Amniotic epithelial cell (primary cell): ENCODE results near the gene AP5S1.
"Not testable (repeated sequence)": the region's sequence is repeated elsewhere in the genome, so short reads cannot be mapped to it uniquely, and the experiment has no call there.

Experiments used
- DNase-seq: peaks from one replicate; pipeline ENCODE4 v3.0.0-alpha.2; 2010; ENCODE audit warnings: low read depth

The AP5S1 gene

DNA sequence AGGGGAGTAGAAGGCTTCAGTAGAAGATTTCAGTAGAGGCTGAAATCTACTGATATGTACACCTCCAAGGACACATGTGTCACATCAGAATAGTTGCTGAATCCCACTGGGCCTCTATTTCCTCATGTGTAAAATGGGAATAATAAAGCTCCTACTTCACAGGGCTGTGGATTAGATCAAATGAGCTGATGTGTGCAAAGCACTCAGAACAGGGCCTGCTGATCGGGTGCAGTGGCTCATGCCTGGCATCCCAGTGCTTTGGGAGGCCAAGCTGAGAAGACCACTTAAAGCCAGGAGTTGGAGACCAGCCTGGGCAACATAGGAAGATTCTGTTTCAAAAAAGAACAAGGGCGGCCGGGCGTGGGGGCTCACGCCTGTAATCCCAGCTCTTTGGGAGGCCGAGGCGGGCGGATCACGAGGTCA lies 8.1 kb upstream of the AP5S1 start:
- DNase-seq = no peak

DNA sequence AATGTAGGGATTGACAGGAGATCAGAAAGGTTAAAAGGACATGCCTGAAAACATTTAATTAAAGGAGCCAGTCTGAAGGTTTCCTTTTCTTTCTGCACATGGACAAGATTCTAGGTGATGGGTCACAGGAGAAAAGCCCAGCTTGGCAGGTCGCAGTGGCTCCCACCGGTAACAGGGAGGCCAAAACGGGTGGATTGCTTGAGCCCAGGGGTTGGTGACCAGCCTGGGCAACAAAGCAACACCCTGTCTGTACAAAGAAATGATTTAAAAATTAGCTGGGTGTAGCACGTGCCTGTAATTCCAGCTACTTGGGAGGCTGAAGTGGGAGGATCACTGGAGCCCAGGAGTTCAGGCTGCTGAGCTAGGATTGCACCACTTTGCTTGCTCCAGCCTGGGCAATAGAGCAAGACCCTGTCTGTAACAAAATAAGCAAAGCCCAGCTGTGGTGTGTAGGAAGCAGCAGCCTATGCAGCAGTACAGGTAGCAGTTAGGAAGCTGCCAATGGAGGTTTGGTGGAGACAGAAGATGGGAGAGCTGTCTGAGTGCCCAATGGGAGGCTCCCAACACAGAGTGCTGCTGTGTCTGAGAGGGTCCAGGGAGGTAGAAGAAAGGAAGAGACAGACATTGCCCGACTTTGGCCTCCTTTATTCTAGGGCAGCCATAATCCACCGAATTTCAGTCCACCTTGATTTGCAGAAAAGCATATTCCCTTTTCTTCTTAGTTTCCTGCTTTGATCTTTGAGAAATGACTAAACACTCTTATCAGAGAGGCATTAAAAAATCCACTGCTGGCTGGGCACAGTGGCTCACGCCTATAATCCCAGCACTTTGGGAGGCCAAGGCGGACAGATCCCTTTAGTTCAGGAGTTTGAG lies 7.1 kb upstream of the AP5S1 start:
- DNase-seq = peak; percentile 34

DNA sequence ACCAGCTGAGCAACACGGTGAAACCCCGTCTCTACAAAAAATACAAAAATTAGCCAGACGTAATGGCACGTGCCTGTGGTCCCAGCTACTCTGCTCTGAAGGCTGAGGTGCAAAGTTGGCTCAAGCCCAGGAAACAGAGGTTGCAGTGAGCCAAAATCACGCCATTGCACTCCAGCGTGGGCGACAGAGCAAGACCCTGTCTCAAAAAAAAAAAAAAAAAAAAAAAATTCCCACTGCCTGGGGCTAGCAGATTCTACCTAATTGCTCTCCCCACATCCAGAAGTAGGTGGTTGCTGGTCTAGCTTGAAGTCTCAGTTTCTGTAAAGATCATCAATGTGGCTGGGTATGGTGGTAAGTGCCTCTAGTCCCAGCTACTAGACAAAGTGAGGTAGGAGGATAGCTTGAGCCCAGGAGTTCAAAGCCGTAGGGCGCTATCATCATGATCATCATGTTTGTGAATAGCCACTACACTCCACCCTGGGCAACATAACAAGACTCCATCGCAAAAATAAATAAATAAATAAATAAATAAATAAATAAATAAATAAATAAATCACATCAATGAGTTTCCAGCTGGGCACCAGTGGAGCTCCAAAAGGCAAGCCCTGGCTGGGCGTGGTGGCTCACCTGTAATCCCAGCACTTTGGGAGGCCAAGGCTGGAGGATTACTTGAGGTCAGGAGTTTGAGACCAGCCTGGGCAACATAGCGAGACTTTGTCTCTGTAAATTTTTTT lies 6.3 kb upstream of the AP5S1 start:
- DNase-seq = no peak

DNA sequence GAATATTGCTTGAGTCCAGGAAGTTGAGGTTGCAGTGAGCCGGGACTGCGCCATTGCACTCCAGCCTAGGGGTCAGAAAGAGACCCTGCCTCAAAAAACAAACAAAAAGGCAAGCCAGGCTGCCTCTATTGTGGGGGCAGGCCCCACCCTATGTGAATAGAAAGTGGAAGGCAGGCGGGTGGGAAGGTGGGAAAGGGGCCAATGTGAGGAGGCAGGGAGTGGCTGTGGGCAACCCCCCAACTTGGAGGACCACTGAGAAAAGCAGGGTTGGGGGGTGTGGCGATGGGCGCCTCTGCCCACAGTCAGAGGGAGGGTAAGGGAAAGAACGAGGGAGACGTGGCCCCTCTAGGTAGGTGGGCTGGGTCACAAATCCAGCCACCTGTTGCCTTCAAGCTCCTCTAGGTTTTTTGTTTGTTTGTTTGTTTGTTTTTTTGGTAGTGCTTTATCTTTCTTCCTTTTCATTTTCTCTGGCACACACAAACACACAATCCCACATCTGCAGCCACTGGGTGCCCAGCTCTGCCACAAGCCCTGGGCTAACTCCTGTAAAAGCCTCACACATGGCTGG lies 5.3 kb upstream of the AP5S1 start:
- no peak for DNase-seq

DNA sequence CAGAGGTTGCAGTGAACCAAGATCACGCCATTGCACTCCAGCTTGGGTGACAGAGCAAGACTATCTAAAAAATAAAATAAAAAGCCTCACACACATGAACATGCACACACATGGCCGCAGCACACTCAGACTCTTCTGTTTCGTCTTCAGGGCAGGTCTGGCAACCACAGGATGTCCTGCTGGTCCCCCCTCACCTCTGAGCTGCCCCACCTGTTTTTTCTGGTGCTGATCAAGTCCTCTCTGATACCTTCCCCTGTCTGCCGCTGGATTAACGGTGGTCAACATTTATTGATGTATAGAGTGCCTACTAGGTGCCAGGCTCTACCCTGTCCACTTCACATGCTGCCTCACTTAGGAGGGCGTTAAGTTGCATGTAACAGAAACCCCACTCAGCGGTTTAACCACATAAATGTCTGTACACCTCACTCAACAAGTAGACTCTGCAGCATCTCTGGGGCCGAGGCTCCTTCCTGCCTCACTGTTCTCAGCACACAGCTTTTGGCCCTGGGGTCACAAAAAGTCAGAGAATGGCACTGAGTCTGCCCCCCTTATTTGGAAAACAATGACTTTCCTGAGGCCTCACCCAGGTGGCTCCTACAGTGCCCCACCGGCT lies 4.5 kb upstream of the AP5S1 start:
- DNase-seq = no peak

DNA sequence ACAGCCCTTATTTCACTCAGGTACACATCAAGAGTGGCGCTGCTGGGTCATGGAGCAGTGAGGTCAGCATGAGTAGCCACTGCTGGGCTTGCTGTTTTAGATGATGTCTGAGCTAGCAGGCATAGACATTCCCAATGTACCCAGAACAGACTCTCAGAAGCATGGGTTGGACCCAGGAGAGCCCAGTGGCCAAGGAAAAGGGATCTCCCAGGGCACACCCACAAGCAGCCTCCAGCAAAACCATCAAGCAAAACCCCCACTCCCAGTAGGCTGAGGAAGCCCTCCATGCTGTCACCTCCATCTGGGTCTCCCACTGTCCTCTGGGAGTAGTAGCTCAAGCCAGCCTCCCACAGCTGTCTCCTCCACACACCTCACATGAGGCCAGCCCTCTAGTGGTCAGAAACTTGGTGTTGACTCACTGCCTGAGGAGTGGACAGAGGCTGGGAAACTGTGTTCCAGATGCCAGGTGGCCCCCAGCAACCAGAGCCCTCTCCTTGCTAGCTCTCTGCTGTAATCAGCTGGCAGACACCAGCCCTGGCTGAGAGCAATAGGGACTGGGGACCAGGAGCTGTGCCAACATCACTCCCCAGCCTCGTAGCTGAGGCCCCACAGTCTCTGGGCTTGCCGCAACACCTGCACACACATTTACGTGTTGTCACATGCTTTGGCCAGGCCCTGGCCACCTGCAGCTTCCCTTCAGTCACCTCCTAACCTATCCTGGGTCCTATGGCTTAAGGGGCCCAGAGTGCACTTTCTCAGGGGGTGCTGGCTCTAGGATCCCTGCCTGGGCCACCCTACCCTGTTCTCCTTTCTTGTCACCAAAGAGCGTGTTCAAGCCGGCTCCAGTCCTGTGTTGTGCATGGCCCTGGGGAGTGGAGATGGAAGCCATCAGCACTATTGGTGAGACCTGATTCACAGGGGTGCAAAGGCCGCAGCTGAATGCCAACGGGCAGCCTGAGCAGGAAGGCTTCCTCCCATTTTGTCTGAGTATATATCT lies 1.9 kb upstream of the AP5S1 start:
- DNase-seq = peak; percentile 84

DNA sequence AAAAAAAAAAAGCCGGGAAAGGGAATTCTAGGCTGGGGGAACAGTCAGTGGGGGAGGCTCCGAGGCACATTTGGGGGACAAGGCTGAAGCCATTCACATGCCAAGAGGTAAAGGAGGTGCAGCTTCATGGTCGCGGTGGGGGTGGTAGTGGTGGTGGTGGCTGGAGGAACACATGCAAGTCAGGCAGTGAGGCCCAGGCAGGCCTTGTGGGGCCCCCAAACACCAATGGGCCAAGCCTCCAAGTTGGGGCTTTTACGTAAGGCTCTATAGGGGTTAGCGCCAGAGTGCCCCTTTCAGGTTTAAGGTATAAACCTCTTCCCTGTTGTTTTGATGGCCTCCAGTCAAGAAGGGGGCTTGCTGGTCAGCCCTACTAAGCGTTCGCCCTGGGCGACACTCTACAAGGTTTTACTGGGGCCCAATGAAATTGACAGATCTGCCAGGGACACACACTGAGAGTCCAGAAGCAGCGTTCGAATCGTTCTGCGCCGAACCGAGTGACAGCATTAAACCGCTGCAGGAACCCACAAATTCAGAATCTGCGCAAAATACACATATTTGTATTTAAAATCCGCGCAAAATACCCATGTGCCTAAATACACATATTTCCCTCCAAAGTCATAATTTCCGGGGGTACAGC lies 818 bp upstream of the AP5S1 start:
- DNase-seq = no peak

DNA sequence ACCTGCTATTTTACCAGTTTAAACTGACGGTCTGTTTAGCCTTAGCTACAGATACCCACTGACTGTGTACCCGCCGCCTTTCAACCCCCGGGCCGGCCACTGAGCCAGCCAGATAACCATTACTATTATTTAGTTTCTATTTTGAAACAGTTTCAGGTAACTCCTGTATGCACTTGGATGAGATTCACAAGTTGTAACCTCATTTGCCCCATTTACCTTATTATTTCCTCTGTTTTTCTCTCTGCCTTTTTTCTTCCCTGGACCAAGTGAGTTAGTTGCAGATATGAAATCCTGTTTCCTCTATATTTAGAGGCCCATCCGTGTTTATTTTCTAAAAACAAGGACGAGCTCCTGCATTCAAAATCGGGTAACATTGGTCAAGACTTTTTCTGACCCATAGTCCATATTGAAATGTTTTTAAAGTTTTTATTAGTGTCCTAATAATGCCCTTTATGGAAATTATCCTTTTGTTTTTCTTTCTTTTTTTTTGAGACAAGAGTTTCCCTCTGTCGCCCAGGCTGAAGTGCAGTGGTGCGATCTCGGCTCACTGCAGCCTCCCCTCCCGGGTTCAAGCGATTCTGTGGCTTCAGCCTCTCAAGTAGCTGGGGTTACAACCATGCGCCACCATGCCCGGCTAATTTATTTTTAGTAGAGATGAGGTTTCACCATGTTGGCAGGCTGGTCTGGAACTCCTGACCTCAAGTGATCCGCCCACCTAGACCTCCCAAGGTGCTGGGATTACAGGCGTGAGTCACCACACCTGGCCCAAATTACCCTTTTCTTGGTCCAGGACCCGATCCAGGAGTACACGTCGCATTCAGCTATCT lies 767 bp downstream of the AP5S1 start:
- no peak for DNase-seq

DNA sequence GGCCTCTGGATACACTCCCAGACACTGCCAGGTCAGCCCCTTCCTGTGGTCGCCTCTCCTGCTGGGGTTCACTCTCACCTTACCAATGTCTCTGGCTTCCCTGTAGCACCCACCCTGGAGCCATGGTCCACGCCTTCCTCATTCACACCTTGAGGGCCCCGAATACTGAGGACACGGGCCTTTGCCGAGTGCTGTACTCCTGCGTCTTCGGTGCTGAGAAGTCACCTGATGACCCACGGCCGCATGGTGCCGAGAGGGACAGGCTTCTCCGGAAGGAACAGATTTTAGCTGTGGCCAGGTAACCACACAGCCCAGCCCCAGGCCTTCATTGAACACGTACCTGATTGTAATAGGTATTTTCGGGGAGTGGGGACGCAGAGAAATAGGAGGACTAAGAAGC lies 1.6 kb downstream of the AP5S1 start:
- no peak for DNase-seq

DNA sequence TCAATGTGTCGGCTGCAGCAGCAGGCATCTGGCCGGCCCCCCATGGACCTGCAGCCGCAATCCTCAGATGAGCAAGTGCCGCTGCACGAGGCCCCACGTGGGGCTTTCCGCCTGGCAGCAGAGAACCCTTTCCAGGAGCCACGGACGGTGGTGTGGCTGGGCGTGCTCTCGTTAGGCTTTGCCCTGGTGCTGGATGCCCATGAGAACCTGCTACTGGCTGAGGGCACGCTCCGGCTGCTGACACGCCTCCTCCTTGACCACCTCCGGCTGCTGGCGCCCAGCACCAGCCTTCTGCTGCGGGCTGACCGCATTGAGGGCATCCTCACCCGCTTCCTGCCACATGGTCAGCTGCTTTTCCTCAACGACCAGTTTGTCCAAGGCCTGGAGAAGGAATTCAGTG lies 3.5 kb downstream of the AP5S1 start:
- no peak for DNase-seq

DNA sequence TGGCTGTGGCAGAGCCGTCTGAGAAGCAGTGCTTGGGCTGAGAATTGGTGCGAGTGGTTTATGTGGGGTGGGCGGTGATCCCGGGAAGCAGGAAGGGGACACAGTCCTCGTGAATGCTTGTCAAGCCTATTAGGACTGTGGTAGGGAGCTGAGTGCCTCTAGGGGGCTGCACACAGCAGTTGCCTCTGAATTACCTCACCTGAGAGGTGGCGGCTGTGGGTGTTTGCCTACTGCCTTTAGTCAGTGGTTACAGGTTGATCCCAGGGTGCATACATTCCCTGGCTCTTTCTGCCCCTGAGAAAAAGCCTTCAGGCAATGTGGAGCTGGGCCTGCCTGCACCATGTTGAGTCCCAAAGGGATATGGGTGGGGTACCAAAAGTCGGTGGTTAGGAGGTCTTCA lies 5.2 kb downstream of the AP5S1 start:
- no peak for DNase-seq

DNA sequence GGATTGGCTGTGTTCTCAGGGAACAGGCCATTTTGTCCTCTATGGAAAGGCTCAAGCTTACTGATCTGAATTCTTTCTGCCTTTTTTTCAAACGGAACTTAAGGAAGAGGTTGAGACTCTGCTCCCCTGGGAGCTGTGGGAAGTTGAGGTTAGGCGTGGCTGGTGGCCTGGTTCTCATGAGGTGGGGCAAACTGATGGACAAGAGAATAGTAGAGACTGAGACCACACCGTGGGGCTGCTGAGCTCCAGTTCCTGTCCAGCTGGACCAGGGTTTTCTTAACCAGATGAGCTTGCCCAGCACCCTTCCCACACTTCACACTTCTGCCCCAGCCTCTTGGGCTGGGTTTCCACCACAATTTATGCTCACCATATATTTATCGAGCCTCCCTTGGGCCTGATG lies 6.1 kb downstream of the AP5S1 start:
- no peak for DNase-seq

DNA sequence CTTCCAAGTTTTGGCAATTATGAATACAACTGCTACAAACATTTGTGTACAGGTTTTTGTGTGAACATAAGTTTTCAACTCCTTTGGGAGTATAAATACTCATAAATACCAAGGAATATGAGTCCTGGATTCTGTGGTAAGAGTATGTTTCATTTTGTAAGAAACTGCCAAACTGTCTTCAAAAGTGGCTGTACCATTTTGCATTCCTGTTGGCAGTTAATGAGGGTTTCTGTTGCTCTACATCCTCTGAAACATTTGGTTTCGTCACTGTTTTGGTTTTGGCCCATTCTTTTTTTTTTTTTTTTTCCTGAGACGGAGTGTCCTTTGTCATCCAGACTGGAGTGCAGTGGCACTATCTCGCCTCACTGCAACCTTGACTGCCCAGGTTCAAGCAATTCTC lies 8.5 kb downstream of the AP5S1 start:
- DNase-seq = no peak

DNA sequence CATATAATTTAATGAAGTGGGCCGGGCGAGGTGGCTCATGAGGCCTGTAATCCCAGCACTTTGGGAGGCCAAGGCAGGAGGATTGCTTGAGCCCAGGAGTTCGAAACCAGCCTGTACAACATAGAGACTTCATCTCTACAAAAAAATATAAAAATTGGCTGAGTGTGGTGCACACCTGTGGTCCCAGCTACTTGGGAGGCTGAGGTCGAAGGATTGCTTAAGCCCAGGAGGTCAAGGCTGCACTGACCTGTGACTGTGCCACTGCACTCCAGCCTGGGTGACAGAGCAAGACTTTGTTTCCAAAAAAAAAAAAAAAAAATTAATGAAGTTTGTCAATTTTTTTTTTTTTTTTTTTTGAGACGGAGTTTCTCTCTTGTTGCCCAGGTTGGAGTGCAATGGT lies 9.5 kb downstream of the AP5S1 start:
- DNase-seq = not testable (repeated sequence)

DNA sequence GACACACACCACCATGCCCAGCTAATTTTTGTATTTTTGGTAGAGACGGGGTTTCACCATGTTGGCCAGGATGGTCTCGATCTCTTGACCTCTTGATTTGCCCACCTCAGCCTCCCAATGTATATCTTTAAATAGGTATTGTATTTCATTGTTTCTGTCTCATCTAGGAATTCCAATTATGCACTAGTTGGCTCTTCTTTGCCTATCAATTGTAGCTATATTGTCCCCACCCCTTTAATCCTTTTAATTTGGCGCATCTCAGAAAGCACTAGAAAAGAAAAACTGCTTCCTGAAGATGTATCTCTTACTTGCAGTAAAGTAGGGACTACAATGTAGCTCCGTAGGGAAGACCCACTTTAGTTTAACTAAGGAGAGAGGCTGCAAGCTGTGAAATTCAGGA lies 15.8 kb downstream of the AP5S1 start:
- DNase-seq = no peak

DNA sequence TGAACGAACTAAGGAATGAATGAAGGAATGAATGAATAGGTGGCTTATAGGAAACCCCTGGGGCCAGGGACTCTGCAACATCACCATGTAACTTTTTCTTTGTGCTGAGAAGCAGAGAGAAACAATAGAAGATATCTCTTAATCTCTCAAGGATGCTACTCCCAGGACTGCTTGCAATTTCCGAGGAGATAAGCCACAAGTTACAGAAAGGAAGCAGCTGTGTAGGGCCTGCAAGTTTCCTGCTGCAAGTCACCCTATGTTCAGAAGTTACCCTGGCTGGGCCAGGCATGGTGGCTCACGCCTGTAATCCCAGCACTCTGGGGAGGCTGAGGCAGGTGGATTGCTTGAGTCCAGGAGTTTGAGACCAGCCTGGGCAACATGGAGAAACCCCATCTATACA lies 19.0 kb downstream of the AP5S1 start:
- DNase-seq = no peak

DNA sequence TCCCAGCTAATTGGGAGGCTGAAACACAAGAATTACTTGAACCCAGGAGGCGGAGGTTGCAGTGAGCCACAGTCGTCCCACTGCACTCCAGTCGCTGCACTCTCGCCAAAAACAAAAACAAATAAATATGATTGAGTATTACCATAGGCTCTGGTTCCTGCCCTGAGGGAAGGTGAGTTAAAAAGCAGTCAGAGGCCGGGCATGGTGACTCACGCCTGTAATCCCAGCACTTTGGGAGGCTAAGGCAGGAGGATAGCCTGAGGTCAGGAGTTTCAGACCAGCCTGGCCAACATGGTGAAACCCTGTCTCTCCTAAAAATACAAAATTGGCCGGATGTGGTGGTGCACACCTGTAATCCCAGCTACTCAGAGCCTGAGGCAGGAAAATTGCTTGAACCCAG lies 19.9 kb downstream of the AP5S1 start:
- not testable (repeated sequence) for DNase-seq

DNA sequence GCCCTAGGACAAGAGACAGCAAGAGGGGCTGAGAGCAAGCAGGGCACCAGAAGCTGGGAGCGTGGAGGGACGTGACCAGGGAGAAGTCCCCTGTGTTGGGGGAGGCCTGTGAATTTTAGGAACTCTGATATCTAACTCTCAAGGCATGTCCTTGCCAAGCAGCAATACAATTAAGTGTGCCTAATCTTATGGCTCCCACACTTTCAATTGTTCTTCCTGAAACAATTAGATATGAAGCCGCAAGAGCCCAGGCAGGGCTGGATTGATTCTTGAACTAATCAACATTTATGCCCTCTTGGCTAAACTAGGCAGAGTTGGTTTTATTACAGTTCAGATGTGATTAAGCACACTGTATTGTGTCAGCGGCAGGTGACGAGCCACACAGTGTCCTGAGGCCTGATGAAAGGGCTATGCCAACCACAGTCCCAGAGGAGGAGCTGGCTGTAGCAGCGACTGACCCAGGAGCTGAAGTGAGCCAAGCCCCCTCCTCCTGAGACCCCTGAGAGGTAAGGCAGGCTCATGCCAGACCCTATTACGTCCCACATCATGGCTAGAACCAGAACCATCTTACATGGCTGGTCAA lies 22.1 kb downstream of the AP5S1 start:
- DNase-seq = no peak

DNA sequence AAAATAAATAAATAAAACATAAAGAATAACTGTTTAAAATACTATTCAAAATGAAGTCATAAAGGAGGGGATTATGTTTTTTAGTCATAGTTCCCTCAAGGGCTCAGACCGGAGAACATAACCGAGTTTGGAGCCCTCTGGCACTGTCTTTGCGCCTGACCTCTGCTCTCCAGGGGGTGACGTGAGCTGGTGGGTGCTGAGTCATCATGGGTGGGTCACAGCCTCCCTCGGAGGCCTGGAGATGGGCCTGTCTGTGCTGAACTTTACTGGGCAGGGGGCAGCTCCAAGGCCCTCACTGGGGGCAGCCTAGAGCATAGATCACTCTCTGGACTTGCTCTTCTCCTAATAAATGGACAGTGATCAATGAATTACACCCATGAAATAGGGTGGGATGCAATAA lies 23.1 kb downstream of the AP5S1 start:
- DNase-seq = peak; percentile 71
